HG02798 (cell line): ENCODE measurements around the gene TBC1D1.

ENCODE experiments used
- ATAC-seq: cut with Tn5 transposase; IDR thresholded peaks from one replicate; pipeline ENCODE4 v1.9.1; 2021; ENCODE audit warnings: mild to moderate bottlenecking; ENCODE audit not compliant: unreplicated experiment, poor library complexity

Gene TBC1D1

GRCh38 chr4:38091636-38092035 is 200.8 kb downstream of the TBC1D1 start:
- no peak for ATAC-seq

GRCh38 chr4:38092701-38093100 is 201.8 kb downstream of the TBC1D1 start:
- ATAC-seq = no peak

- no peak for ATAC-seq
These were observed 203.5 kb downstream of the TBC1D1 start for GRCh38 chr4:38094419-38094818.

GRCh38 chr4:38095691-38096090 is 204.8 kb downstream of the TBC1D1 start:
- ATAC-seq = no peak

GRCh38 chr4:38097818-38098217 is 206.9 kb downstream of the TBC1D1 start:
- no peak for ATAC-seq

GRCh38 chr4:38099020-38099600 is 208.2 kb downstream of the TBC1D1 start:
- ATAC-seq = no peak

- ATAC-seq = no peak
These were observed 209.1 kb downstream of the TBC1D1 start for GRCh38 chr4:38099908-38100407.

GRCh38 chr4:38100474-38101255 is 209.8 kb downstream of the TBC1D1 start:
- ATAC-seq = no peak

GRCh38 chr4:38101563-38101962 is 210.7 kb downstream of the TBC1D1 start:
- no peak for ATAC-seq

- no peak for ATAC-seq
These were observed 212.2 kb downstream of the TBC1D1 start for GRCh38 chr4:38102957-38103588.

- peak; percentile 95 for ATAC-seq
These were observed 214.8 kb downstream of the TBC1D1 start for GRCh38 chr4:38105475-38106220.

- no peak for ATAC-seq
These were observed 215.4 kb downstream of the TBC1D1 start for GRCh38 chr4:38106311-38106710.

GRCh38 chr4:38106886-38107514 is 216.1 kb downstream of the TBC1D1 start:
- no peak for ATAC-seq

- ATAC-seq = no peak
These were observed 216.9 kb downstream of the TBC1D1 start for GRCh38 chr4:38107818-38108217.

GRCh38 chr4:38109370-38109769 is 218.5 kb downstream of the TBC1D1 start:
- ATAC-seq = no peak

- no peak for ATAC-seq
These were observed 219.0 kb downstream of the TBC1D1 start for GRCh38 chr4:38109896-38110295.

GRCh38 chr4:38111024-38111423 is 220.1 kb downstream of the TBC1D1 start:
- ATAC-seq = no peak

GRCh38 chr4:38111717-38112116 is 220.8 kb downstream of the TBC1D1 start:
- ATAC-seq = no peak

GRCh38 chr4:38113132-38113531 is 222.2 kb downstream of the TBC1D1 start:
- ATAC-seq = no peak

- ATAC-seq = no peak
These were observed 222.7 kb downstream of the TBC1D1 start for GRCh38 chr4:38113551-38113950.
